NCI-H748 (cell line): ENCODE measurements around the gene KRT74.
A peak's percentile ranks its signal among the peaks of the same experiment; 100 is the strongest.

Source experiments
- DNase-seq: peaks from one replicate; lab custom pipeline; 2025; ENCODE audit not compliant: unreplicated experiment; lab: John Stamatoyannopoulos, UW

KRT74 gene

GRCh38 chr12:52539821-52540173, 33.8 kb downstream of the KRT74 start:
- DNase-seq = no peak

- peak; percentile 79 for DNase-seq
Observed at GRCh38 chr12:52539083-52539820, 34.4 kb downstream of the KRT74 start.

DNA sequence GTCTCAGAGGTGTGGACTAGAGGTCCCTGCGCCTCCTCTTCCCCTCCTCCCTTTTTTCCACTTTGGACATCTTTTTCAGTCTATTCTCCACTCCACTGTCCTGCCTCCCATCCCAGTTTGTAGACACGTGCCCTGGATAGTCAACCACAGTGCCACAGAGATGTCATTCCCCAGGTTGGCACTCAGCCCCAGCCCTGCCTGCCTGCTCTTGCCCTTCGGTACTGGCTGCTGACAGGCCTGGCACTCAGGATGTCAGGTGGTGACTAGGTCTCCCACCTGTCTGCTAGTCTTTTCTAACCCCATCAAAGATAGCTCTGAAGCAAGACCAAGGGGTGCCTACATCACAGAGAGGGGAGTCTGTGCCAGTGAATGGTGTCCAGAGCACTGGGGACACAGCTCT, 36.5 kb downstream of the KRT74 start:
- DNase-seq = no peak

DNA sequence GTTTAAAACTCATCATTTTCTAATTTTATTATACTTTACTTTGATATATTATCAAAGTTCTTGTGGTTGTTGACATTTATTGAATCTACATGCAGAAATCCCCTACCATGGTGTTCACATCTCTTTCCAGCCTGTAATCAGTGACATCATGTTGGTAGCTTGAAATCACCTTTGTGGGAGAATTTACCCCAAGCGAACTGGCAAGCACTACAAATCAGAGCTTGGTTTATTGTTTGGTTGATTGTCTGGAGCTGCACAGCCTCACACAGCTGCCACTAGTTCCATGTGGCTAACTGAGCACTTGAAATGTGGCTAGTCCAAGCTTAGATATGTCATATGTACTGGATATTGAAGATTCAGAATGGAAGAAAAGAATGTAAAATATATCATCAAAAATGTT, 38.1 kb downstream of the KRT74 start:
- no peak for DNase-seq

DNA sequence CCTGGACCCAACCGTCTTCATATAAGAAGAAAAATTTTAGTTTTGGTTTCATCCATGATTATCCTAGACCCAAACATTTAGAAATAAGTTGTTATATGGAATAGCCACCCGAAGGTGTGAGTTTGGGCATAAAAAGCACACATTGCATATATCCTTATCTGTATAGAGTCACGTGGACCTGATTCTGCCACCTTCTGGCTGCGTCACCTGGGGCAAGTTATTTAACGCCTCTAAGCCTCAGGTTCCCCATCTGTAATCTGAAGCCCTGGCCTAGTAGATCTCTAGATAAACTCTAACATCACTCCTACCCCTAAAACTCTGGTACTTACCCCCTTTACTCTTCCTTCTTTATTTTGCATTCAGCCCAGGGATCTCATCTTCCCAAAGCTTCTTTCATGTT, 39.2 kb downstream of the KRT74 start:
- peak; percentile 19 for DNase-seq

DNA sequence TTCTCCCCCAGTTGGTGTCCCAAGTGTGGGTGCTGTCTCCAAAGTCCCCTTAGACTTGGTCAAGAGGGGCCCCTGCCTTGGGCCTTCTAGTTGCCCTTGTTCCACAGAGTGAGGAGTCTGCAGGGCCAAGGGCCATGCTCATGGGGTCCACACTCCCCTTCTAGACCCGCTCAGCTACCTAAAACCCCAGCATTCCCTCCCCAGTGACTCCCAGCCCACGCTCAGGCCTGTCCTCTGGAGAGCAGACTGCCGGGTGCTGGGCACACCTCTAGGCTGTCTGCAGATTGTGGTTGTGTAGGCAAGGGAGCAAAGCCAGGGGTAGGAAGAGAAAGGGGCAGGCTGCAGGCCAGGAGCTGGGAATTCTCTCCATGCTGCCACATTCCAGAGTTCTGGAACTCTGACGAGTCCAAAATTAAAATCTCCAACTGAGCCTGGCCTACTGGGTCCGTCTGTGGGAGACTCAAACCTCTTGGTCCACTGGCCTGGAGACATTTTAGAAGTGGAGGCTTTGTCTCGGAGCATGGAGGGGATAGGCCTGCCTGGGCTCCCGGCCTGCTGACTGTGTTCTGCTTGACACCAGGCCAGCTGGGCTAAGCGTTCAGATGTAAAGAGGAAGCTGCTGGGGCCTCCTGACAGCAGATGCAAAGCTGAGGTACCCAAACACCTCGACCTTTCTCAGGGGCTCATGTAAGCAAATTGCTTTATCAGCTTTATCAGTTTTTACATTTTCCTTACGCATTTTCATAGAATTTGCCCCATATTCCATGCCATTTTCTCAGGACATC, 39.8 kb downstream of the KRT74 start:
- DNase-seq = no peak

GRCh38 chr12:52532636-52533035, 41.0 kb downstream of the KRT74 start:
- DNase-seq = no peak

DNA sequence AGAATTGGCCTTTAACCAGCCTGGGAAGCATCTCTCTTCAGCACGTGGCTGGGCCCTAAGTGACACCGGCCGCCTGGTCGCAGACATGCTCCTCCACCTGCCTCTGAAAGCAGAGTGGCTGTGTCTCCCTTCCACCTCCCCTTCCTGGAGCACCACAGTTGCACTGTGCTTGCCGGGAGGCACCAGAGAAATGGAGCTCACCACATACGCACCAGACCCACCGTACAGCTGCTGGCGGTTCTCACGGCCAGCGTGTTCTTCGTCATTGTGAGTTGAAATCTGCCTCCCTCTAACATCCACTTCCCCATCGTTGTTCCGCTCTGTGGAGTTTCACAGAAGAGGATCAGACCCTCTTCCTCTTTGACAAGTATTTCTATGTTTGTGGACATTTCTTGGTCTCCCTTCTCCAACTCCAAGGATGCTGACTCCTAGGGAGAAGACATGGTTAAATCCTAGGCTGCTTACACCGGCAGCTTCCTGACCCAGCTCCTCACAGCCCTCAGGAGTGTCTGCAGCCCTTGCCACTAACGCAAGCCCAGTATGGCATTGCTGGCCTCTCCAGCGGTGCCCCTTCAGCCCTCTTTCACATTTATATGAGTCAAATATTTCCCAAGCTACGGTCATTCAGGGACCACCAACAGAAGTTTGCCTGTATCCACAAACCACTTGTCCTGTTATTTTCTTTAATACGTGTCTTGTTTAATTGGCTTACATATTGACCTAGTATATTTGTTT, 41.9 kb downstream of the KRT74 start:
- no peak for DNase-seq

- no peak for DNase-seq
Observed at GRCh38 chr12:52530905-52531304, 42.7 kb downstream of the KRT74 start.

- DNase-seq = peak; percentile 14
Observed at GRCh38 chr12:52530366-52530765, 43.3 kb downstream of the KRT74 start.

DNA sequence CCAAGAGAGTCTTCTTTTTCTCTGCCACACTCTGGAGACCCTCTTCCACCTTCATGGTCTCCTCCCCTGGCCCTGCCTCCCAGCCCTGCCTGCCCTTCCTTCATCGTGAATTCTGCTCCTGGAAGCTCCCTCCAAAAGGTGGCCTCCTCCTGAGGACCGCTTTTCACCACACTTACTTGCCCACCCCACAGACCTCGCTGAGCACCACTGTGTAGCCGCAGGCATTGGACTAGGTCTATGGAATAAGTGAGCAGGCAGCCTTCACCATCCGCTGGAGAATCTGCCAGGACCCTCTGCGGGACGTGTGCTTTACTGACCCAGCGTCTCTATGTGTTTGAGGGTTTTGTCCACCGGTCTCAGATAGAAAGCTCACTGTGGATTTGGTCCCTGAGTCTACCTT, 43.8 kb downstream of the KRT74 start:
- no peak for DNase-seq

DNA sequence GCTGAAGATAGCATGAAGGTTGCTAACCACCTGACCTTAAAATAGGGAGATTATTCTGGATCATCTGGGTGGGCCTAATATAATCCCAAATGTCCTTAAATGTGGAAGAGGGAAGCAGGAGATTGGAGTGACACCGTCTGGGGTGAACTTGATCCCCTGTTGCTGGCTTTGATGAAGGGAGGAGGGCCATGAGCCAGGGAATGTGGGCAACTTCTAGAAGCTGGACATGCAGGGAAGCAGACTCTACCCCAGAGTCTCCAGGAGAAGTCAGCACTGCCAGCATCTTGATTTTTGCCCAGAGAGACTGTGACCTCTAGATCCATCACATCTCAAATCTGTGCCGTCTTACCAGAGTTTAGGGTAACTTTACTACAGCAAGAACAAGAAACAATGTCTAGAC, 44.2 kb downstream of the KRT74 start:
- DNase-seq = no peak

DNA sequence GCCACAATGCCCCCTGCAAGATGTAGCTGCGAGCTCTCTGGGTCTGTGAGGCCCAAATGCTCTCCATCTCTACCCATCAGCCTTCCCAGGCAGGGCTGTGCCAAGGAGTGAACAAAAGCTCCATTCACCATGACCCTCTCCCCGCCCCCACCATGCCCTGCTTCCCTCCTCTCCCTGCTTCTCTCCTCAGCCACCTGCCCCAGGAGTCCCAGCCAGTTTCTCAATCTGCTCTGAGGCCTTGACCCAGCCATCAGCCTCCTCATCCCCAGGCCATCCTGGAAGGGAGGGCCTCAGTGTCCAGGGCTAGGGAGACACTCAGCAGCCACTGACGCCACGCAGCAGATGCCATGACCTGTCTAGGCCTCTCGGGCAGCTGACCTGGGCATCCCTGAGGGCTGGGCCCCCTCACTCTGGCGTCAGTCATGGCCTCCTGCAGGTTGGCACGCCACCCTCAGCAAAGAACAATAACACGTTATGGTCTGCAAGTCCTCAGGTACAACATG, 45.0 kb downstream of the KRT74 start:
- DNase-seq = no peak

GRCh38 chr12:52527121-52527800, 46.4 kb downstream of the KRT74 start:
- no peak for DNase-seq

- no peak for DNase-seq
Observed at GRCh38 chr12:52526511-52526951, 47.1 kb downstream of the KRT74 start.

DNA sequence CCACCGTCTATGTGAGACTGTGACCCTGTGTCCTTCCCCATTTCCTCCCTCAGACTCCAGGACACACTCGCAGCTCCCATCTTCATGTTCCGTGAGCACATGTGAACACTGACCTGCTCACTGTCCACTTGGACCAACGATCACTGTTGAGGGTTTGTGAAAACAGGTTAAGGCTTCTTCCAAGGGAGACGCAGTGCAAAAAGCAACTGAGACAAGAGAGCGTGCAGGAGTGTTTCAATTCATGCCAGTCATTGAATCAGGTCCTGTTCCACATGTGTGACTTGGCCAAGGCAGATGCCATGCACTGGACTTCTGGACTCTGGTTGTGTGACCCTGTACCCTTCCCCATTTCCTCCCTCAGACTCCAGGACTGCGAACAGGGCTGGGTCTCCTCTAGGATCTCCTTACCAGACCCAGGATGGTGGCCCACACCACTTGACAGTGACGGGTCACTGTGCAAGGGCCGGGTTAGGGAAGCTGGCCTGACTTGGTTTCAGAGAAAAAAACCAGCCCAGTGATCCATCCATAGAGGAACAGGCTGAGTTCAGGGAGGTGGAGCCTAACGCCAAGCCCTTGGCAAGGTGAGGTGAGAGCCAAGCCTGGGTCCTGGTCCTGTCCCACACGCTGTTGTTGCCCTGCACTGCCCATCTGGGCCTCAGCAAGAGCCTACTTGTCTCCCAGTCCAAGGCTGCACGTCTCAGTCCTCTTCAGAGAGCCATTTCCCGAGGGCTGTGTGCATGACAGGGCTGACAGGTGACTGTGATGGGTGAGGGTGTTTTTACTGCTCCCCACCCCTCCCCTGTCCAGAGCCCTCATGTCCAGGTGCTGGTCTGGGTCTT, 47.8 kb downstream of the KRT74 start:
- DNase-seq = no peak

GRCh38 chr12:52524898-52525591, 48.6 kb downstream of the KRT74 start:
- no peak for DNase-seq

GRCh38 chr12:52524241-52524897, 49.3 kb downstream of the KRT74 start:
- no peak for DNase-seq

- no peak for DNase-seq
Observed at GRCh38 chr12:52523824-52524223, 49.8 kb downstream of the KRT74 start.
